HFFc6 (cell line): ENCODE measurements around the gene PGGHG. TPM values are rescaled to one million over a fixed set of nuclear protein-coding genes. Genes with fewer than 3 reads are reported as not detected.

ENCODE experiments used
- DNase-seq: peaks from one replicate; pipeline ENCODE4 v3.0.0-alpha.2; 2018
- H3K27ac Mint-ChIP-seq: 2 replicates; pipeline ENCODE4 v1.8.0; 2020; ENCODE audit warnings: mild to moderate bottlenecking, mixed read lengths
- H3K27me3 Mint-ChIP-seq: 2 replicates; pipeline ENCODE4 v1.8.0; 2021; ENCODE audit warnings: mild to moderate bottlenecking, moderate library complexity, mixed read lengths; ENCODE audit not compliant: insufficient read depth
- H3K36me3 Mint-ChIP-seq: 2 replicates; pipeline ENCODE4 v1.8.0; 2021; ENCODE audit warnings: low read depth, mixed read lengths
- H3K4me1 Mint-ChIP-seq: 2 replicates; pipeline ENCODE4 v1.8.0; 2020; ENCODE audit warnings: low read depth, mixed read lengths
- H3K4me3 Mint-ChIP-seq: 2 replicates; pipeline ENCODE4 v1.8.0; 2020; ENCODE audit warnings: mild to moderate bottlenecking, moderate library complexity, mixed read lengths
- H3K9me3 Mint-ChIP-seq: 2 replicates; pipeline ENCODE4 v1.8.0; 2020; ENCODE audit warnings: mild to moderate bottlenecking, mixed read lengths
- total RNA-seq, 6 experiments: library from RNA; stranded (reverse); fragmentation: NEBNext Ultra II Directional; extraction: Animal tissue kit (Norgen Biotek cat#: 25700); gene quantifications; 2 replicates in 1 of 6; 3 replicates in 5 of 6; pipeline ENCODE4 v1.2.3, GENCODE V29; 2021
- TF ChIP-seq, protein P1 (sequence below): fragments of 200-600 bp; sonication (generic); IDR thresholded peaks from 2 replicates; pipeline ENCODE4 v1.5.0; 2021; ENCODE audit warnings: antibody characterized with exemption, mild to moderate bottlenecking

PGGHG gene
- total RNA-seq, 6 experiments from 2014 or later: 9.7 to 12.2 (median 11.4) TPM

DNA sequence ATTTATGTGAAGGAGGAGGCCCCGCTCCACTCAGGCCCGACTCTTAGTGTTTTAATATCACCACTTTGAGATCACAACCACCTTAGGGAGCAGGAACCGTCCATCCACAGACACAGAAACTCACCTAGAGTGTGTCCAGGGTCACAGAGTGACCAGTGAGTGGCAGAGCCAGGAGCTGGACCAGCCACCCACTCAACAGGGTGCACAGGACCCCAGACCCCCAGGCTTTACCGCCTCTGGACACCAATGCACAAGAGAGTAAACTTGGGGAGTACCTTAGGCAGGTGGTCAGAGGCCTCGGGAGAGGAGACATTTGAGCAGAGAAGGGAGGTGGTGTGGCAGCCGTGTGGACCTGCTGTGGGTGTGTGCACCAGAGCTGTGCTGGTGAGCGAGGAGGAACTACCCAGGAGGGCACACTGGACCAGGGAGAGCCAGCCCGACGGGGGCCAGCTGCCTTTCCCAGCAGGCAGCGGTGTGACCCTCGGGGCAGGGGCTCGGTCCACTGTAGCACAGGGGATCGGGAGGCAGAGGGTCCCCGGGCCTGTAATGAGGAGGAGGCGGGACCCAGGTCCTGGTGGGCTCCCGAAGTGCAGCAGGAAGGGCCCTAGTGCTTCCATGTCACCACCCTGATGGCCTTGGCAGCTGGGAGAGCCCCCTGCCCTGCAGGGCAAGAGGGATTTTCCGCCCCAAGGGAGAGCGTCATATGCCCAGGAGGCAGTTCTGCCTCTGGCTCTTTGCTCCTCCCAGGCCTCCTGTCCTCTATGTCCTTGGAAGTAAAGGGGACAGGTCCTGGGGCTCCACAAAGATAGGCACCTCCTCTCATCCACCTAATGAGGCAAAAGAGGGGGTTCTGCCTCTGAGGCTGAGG lies 18.2 kb upstream of the PGGHG start:
- TF ChIP-seq, protein P1, sequence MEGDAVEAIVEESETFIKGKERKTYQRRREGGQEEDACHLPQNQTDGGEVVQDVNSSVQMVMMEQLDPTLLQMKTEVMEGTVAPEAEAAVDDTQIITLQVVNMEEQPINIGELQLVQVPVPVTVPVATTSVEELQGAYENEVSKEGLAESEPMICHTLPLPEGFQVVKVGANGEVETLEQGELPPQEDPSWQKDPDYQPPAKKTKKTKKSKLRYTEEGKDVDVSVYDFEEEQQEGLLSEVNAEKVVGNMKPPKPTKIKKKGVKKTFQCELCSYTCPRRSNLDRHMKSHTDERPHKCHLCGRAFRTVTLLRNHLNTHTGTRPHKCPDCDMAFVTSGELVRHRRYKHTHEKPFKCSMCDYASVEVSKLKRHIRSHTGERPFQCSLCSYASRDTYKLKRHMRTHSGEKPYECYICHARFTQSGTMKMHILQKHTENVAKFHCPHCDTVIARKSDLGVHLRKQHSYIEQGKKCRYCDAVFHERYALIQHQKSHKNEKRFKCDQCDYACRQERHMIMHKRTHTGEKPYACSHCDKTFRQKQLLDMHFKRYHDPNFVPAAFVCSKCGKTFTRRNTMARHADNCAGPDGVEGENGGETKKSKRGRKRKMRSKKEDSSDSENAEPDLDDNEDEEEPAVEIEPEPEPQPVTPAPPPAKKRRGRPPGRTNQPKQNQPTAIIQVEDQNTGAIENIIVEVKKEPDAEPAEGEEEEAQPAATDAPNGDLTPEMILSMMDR: no peak
- no peak overlapping the region for H3K4me3 Mint-ChIP-seq
- H3K27ac Mint-ChIP-seq: no peak overlapping the region
- no peaks in the 10 kb centered on the region; the same call in 1 of the 2 replicates for H3K9me3 Mint-ChIP-seq
- no peaks in the 10 kb centered on the region for H3K36me3 Mint-ChIP-seq
- DNase-seq: no peak
- H3K27me3 Mint-ChIP-seq: peaks cover 30% of the 10 kb centered on the region
- no peaks in the 10 kb centered on the region for H3K4me1 Mint-ChIP-seq

DNA sequence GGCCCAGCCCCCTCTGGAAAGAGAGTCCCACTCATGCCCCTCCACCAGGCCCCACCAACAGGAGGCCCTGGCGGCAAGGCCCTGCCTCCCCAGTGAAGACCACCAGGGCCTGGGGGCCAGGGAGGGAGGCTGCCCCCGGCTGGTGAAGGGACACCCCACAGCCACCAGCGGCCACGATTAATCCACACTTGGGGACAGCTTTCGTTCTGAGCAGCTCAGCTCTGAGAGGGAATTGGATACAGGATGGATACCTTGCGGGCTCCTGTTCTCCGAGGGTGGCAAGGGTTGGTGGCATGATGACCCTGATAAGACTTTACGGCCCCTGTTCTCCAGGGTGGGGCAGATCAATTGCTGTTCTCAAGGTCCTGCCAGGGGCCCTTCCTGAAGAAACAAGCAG lies 17.6 kb upstream of the PGGHG start:
- H3K4me3 Mint-ChIP-seq: no peak overlapping the region
- no peak overlapping the region for H3K27ac Mint-ChIP-seq
- peaks cover 3% of the 10 kb centered on the region; the same call in 1 of the 2 replicates for H3K9me3 Mint-ChIP-seq
- H3K27me3 Mint-ChIP-seq: peaks cover 33% of the 10 kb centered on the region
- H3K36me3 Mint-ChIP-seq: no peaks in the 10 kb centered on the region
- TF ChIP-seq, protein P1: no peak
- H3K4me1 Mint-ChIP-seq: no peaks in the 10 kb centered on the region
- DNase-seq: no peak

DNA sequence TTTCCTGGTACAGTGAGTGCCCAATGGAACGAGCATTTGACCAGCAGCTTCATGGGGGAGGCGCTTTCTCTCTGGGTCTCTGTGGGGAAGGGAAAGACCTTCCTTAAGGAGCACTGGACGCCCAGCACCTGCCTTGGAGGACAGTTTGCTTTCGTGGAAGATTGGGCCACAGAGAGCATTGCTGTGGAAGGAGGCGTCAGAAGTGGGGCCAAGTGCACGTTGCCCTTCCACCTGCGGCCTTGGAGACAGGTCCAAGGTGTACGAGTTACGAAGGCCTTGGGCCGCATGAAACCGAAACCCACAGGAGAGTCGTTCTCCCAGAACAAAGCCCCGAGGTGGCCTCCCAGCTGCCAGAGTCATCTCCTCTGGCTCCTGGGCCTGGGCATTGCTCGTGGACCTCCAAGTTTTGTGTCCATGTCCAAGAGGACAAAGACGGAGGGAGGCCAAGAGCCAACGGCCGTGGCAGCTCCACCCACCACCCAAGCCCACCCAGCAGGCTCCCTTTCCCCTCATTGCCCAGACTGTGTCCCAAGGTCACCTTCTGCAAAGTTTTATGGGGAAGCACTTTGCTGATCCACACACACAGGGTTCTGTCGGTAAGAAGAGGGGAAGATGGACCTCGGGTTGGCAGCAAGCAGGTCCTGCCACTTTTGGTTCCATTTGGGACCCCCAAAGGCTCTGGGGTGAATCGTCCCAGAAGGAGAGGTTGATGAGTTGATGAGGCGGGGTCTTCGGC lies 16.6 kb upstream of the PGGHG start:
- H3K4me1 Mint-ChIP-seq: no peaks in the 10 kb centered on the region
- H3K27me3 Mint-ChIP-seq: peaks cover 42% of the 10 kb centered on the region
- TF ChIP-seq, protein P1: no peak
- H3K4me3 Mint-ChIP-seq: no peak overlapping the region
- H3K27ac Mint-ChIP-seq: no peak overlapping the region
- peaks cover 8% of the 10 kb centered on the region; the same call in 1 of the 2 replicates for H3K9me3 Mint-ChIP-seq
- no peak for DNase-seq
- no peaks in the 10 kb centered on the region for H3K36me3 Mint-ChIP-seq

DNA sequence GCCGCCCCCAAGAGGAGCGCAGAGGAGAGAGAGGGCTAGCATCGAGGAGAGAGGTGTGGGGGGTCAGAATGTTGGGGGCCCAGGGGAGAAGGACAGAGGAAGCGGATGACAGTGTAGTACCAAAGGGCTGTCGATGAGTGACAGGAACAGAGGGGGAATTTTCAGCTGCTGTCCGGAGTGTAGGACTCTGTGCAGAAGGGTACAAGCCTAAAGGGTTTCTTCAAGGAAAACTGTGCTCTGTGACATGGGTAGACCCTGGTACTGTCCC lies 16.1 kb upstream of the PGGHG start:
- no peak for DNase-seq
- TF ChIP-seq, protein P1: no peak
- H3K27ac Mint-ChIP-seq: no peak overlapping the region
- H3K27me3 Mint-ChIP-seq: peaks cover 42% of the 10 kb centered on the region
- H3K4me3 Mint-ChIP-seq: no peak overlapping the region
- no peaks in the 10 kb centered on the region for H3K36me3 Mint-ChIP-seq
- peaks cover 8% of the 10 kb centered on the region; the same call in 1 of the 2 replicates for H3K9me3 Mint-ChIP-seq
- no peaks in the 10 kb centered on the region for H3K4me1 Mint-ChIP-seq

DNA sequence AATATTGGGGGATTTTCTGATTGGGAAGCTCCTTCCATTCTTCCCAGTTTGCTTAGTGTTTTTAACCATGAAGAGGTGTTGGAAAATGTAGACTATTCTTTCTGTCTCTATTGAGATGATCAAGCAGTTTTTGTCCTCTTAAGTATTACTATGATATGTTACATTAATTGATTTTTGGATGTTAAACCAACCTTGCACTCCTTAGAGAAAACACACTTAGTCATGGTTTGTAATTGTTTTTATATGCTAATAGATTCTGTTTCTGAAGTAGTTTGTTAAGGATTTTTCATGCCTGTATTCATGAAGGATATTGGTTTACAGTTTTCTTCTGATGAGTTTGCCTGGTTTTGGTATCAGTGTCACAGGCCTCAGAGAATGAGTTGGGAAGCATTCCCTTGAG lies 12.7 kb upstream of the PGGHG start:
- Mint-ChIP-seq H3K36me3 (no peaks in the 10 kb centered on the region), H3K27me3 (peaks cover 40% of the 10 kb centered on the region), H3K4me1 (no peaks in the 10 kb centered on the region), H3K9me3 (peaks cover 8% of the 10 kb centered on the region; the same call in 1 of the 2 replicates), H3K27ac (no peak overlapping the region), H3K4me3 (no peak overlapping the region)
- TF ChIP-seq, protein P1: no peak
- no peak for DNase-seq
